ENCODE data around the gene CDH13.

CDH13 gene

DNA sequence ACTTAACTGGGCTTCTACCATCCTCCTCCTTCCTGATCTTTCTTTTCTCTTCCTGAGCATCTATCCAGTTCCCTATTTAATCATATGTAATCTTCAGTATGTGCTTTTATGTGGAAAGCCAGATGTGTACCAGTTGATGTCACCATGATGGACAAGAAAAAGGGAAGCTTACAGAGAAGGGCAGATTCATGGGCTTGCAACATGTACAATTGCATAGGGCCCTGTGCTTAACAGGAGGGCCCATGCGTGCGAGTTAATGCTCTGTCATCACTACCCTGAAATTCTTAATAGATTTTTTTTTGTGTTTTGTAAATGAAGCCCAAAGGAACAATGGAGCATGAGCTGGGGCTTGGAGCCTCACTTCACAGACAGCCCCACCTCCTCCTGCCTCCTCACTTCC, 124.3 kb downstream of the CDH13 start:
- no peak overlapping the region for H3K27ac ChIP-seq (ENCODE audit: low read depth, low read length)
- H3K36me3 ChIP-seq (ENCODE audit: control insufficient read depth, insufficient read depth, low read length): no peaks in the 10 kb centered on the region
- DNase-seq: no peak
- H2BK15ac ChIP-seq (replicated peaks; ENCODE audit: low read depth): no peak overlapping the region
- no peak overlapping the region for H2BK120ac ChIP-seq (ENCODE audit: low read depth, low read length)
- H3K4me1 ChIP-seq (ENCODE audit: control insufficient read depth, low read depth, low read length): no peaks in the 10 kb centered on the region
- no peak overlapping the region for H3K23ac ChIP-seq (ENCODE audit: low read length)
- H3K4me2 ChIP-seq (ENCODE audit: low read length): no peak overlapping the region
- H3K18ac ChIP-seq (ENCODE audit: low read length): no peak overlapping the region
- H3K79me2 ChIP-seq (ENCODE audit: control insufficient read depth, insufficient read depth, low read length): no peaks in the 10 kb centered on the region
- H3K79me1 ChIP-seq (ENCODE audit: low read length): no peaks in the 10 kb centered on the region
- no peak overlapping the region for H3K4me3 ChIP-seq (ENCODE audit: low read length)
- no peak overlapping the region for H3K9ac ChIP-seq (ENCODE audit: low read length)
- H3K4ac ChIP-seq (ENCODE audit: low read depth, low read length): no peak overlapping the region
- no peak overlapping the region for H4K8ac ChIP-seq (ENCODE audit: low read depth, low read length)
- WGBS (ENCODE audit: extremely low coverage, insufficient coverage, low lambda C conversion rate): no CpG with 5 or more reads among the region's 2 CpGs
- no peak overlapping the region for H3K56ac ChIP-seq (ENCODE audit: low read length)
- no peaks in the 10 kb centered on the region for H3K27me3 ChIP-seq (ENCODE audit: insufficient read depth, low read length, poor library complexity)
- H4K5ac ChIP-seq (ENCODE audit: low read length): no peak overlapping the region
- H2AK5ac ChIP-seq (ENCODE audit: low read length): no peak overlapping the region
- H2BK5ac ChIP-seq (ENCODE audit: low read length): no peak overlapping the region

DNA sequence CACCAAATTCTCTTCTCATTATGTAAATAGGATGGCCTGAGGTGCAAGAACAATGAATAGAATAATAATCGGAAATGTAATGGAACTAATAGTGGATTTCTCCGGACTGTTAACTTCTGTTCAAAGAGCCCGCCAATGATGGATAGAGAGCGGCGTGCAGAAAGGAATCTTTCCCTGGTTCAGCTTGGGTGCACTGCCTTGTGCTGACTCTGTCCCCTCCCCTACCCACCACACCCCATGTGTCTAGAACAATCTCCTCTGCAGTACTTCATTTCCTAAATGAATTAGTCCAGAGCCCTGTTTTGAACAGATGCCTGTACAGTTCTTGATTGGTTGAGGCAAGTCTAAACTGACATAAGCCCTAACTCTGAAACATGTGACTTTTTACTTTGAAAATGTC, 125.4 kb downstream of the CDH13 start:
- Histone ChIP-seq H3K27ac (ENCODE audit: low read depth, low read length) (no peak overlapping the region), H2BK5ac (ENCODE audit: low read length) (no peak overlapping the region), H3K4me3 (ENCODE audit: low read length) (no peak overlapping the region), H3K79me1 (ENCODE audit: low read length) (no peaks in the 10 kb centered on the region), H4K5ac (ENCODE audit: low read length) (no peak overlapping the region), H3K79me2 (ENCODE audit: control insufficient read depth, insufficient read depth, low read length) (no peaks in the 10 kb centered on the region), H3K23ac (ENCODE audit: low read length) (no peak overlapping the region), H3K18ac (ENCODE audit: low read length) (no peak overlapping the region), H3K56ac (ENCODE audit: low read length) (no peak overlapping the region), H3K4me2 (ENCODE audit: low read length) (no peak overlapping the region), H3K36me3 (ENCODE audit: control insufficient read depth, insufficient read depth, low read length) (no peaks in the 10 kb centered on the region), H2BK15ac (replicated peaks; ENCODE audit: low read depth) (no peak overlapping the region), H3K9ac (ENCODE audit: low read length) (no peak overlapping the region), H2BK120ac (ENCODE audit: low read depth, low read length) (no peak overlapping the region), H4K8ac (ENCODE audit: low read depth, low read length) (no peak overlapping the region), H2AK5ac (ENCODE audit: low read length) (no peak overlapping the region), H3K27me3 (ENCODE audit: insufficient read depth, low read length, poor library complexity) (no peaks in the 10 kb centered on the region), H3K4me1 (ENCODE audit: control insufficient read depth, low read depth, low read length) (peaks cover 2% of the 10 kb centered on the region), H3K4ac (ENCODE audit: low read depth, low read length) (no peak overlapping the region)
- no peak for DNase-seq
- no CpG with 5 or more reads among the region's 5 CpGs for WGBS (ENCODE audit: extremely low coverage, insufficient coverage, low lambda C conversion rate)

DNA sequence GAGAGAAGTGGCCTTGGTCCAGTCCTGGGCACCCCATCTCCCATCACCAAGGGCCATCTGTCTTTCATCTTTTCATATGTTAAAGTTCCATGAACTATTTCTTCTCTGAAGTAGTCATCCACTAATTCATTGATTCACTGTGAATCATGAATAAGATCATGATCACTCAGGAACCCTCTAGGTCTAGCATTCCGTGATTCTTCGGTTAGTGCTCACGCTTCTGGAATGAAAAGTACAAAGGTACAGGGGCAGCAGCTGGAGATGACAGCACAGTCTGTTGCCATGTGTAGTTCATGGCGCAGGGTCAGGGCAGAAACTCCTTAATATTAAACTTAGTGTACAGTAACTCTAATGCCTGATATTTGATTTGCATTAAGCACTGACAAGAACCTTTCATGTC, 127.1 kb downstream of the CDH13 start:
- no peak overlapping the region for H3K9ac ChIP-seq (ENCODE audit: low read length)

DNA sequence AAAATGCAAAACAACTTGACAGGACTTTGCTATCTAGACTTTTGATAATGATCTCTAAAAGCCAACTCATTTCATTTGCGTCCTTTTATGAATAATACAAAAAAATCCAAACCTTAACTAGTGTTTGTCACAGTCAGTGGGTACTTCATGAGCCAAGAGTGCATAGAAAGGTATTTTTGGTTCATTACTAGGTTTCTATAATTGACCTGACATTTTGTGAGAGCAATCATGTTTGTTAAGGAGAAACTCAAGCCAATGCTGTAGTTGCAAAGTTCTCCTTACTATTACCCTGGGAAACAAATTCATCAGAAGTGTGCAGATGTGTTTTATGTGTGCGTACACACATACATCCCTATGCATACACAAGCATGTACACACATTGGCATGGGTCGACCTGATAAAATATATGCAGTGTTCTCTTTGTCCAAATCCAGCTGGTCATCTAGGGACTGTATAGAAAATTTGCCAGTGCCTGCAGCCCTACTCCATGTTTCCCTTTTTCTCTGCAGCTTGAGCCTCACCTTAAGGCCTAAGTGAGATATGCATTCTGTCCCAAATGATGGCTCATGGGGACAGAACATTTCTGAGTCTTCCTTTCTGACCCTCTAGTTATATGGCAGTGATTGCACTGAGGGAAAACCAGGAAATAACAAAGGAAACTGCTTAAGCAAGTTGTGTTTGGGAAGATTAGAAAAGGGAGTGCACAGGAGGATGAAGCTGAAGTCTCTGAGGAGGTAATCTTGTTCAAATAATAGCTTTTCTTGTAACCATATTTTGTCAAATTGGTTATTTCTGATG, 128.1 kb downstream of the CDH13 start:
- H2BK15ac ChIP-seq (replicated peaks; ENCODE audit: low read depth): no peak overlapping the region
- H3K36me3 ChIP-seq (ENCODE audit: control insufficient read depth, insufficient read depth, low read length): no peaks in the 10 kb centered on the region
- no CpG with 5 or more reads among the region's 3 CpGs for WGBS (ENCODE audit: extremely low coverage, insufficient coverage, low lambda C conversion rate)
- H3K23ac ChIP-seq (ENCODE audit: low read length): no peak overlapping the region
- DNase-seq: no peak
- H3K79me1 ChIP-seq (ENCODE audit: low read length): no peaks in the 10 kb centered on the region
- no peaks in the 10 kb centered on the region for H3K27me3 ChIP-seq (ENCODE audit: insufficient read depth, low read length, poor library complexity)
- H3K79me2 ChIP-seq (ENCODE audit: control insufficient read depth, insufficient read depth, low read length): no peaks in the 10 kb centered on the region
- H3K18ac ChIP-seq (ENCODE audit: low read length): no peak overlapping the region
- no peak overlapping the region for H3K4ac ChIP-seq (ENCODE audit: low read depth, low read length)
- H3K4me2 ChIP-seq (ENCODE audit: low read length): no peak overlapping the region
- no peak overlapping the region for H3K27ac ChIP-seq (ENCODE audit: low read depth, low read length)
- no peak overlapping the region for H4K8ac ChIP-seq (ENCODE audit: low read depth, low read length)
- no peak overlapping the region for H3K56ac ChIP-seq (ENCODE audit: low read length)
- H3K4me3 ChIP-seq (ENCODE audit: low read length): no peak overlapping the region
- no peak overlapping the region for H2BK120ac ChIP-seq (ENCODE audit: low read depth, low read length)
- H2BK5ac ChIP-seq (ENCODE audit: low read length): no peak overlapping the region
- no peak overlapping the region for H4K5ac ChIP-seq (ENCODE audit: low read length)
- H3K4me1 ChIP-seq (ENCODE audit: control insufficient read depth, low read depth, low read length): peaks cover 4% of the 10 kb centered on the region
- H2AK5ac ChIP-seq (ENCODE audit: low read length): no peak overlapping the region
- H3K9ac ChIP-seq (ENCODE audit: low read length): no peak overlapping the region

More for the DNA sequence above, 127.1 kb downstream of the CDH13 start:
- no peaks in the 10 kb centered on the region for H3K79me2 ChIP-seq (ENCODE audit: control insufficient read depth, insufficient read depth, low read length)
- H3K18ac ChIP-seq (ENCODE audit: low read length): no peak overlapping the region
- no peak overlapping the region for H2AK5ac ChIP-seq (ENCODE audit: low read length)
- no peaks in the 10 kb centered on the region for H3K79me1 ChIP-seq (ENCODE audit: low read length)
- H3K27ac ChIP-seq (ENCODE audit: low read depth, low read length): no peak overlapping the region
- no CpG with 5 or more reads among the region's 4 CpGs for WGBS (ENCODE audit: extremely low coverage, insufficient coverage, low lambda C conversion rate)
- no peak overlapping the region for H3K4ac ChIP-seq (ENCODE audit: low read depth, low read length)
- peaks cover 3% of the 10 kb centered on the region for H3K4me1 ChIP-seq (ENCODE audit: control insufficient read depth, low read depth, low read length)
- no peak overlapping the region for H2BK15ac ChIP-seq (replicated peaks; ENCODE audit: low read depth)
- H2BK5ac ChIP-seq (ENCODE audit: low read length): no peak overlapping the region
- no peak overlapping the region for H3K56ac ChIP-seq (ENCODE audit: low read length)
- no peak overlapping the region for H2BK120ac ChIP-seq (ENCODE audit: low read depth, low read length)
- no peak overlapping the region for H3K4me2 ChIP-seq (ENCODE audit: low read length)
- no peak overlapping the region for H4K8ac ChIP-seq (ENCODE audit: low read depth, low read length)
- no peak overlapping the region for H3K23ac ChIP-seq (ENCODE audit: low read length)
- H4K5ac ChIP-seq (ENCODE audit: low read length): no peak overlapping the region
- DNase-seq: no peak
- H3K4me3 ChIP-seq (ENCODE audit: low read length): no peak overlapping the region
- H3K36me3 ChIP-seq (ENCODE audit: control insufficient read depth, insufficient read depth, low read length): no peaks in the 10 kb centered on the region
- no peaks in the 10 kb centered on the region for H3K27me3 ChIP-seq (ENCODE audit: insufficient read depth, low read length, poor library complexity)

DNA sequence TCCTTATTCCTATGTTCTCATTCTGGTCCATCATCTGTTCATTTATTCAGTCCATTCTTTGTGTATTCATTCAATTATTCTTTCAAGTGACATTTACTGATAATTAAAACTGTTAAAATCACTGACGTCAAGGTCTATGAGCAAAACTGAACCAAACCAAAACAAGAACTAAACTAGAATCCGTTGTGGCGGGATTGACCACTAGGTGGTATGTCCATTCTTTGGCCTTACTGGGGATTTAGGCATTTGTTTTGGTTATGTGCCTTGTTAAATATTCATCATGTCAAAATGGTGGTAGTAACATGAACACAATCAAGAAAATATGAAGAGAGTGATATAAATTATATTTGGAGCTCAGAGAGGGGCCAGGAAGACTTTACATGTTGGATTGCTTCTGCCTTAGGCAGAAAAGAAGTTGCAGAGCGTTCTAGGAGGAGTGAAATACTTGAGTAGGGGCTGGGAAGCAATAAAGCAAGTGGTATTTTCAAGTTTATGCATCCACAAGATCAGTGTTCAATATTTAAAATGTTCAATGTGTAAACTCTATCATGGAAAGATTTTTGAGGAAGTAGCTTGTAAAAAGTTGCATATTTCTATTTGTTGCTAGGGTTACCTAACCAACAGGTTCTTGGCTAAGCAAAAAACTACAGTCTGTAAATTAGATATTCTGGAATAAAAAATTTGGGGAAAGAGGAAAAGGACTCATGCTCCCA, 129.0 kb downstream of the CDH13 start:
- Histone ChIP-seq H2BK15ac (replicated peaks; ENCODE audit: low read depth) (no peak overlapping the region), H3K4me2 (ENCODE audit: low read length) (no peak overlapping the region), H3K9ac (ENCODE audit: low read length) (no peak overlapping the region), H3K79me1 (ENCODE audit: low read length) (no peaks in the 10 kb centered on the region), H3K4me3 (ENCODE audit: low read length) (no peak overlapping the region), H2AK5ac (ENCODE audit: low read length) (no peak overlapping the region), H3K4me1 (ENCODE audit: control insufficient read depth, low read depth, low read length) (peaks cover 4% of the 10 kb centered on the region), H2BK5ac (ENCODE audit: low read length) (no peak overlapping the region), H3K36me3 (ENCODE audit: control insufficient read depth, insufficient read depth, low read length) (no peaks in the 10 kb centered on the region), H3K56ac (ENCODE audit: low read length) (no peak overlapping the region), H3K27me3 (ENCODE audit: insufficient read depth, low read length, poor library complexity) (no peaks in the 10 kb centered on the region), H3K27ac (ENCODE audit: low read depth, low read length) (no peak overlapping the region), H3K18ac (ENCODE audit: low read length) (no peak overlapping the region), H3K4ac (ENCODE audit: low read depth, low read length) (no peak overlapping the region), H2BK120ac (ENCODE audit: low read depth, low read length) (no peak overlapping the region), H3K79me2 (ENCODE audit: control insufficient read depth, insufficient read depth, low read length) (no peaks in the 10 kb centered on the region), H4K5ac (ENCODE audit: low read length) (no peak overlapping the region), H3K23ac (ENCODE audit: low read length) (no peak overlapping the region), H4K8ac (ENCODE audit: low read depth, low read length) (no peak overlapping the region)
- no CpG with 5 or more reads among the region's 4 CpGs for WGBS (ENCODE audit: extremely low coverage, insufficient coverage, low lambda C conversion rate)
- DNase-seq: peak; percentile 32

Data from mesendoderm (in vitro differentiated cells).